WTC11 (cell line): ENCODE data around the gene PPP1R15B. TPM values are rescaled to one million over a fixed set of nuclear protein-coding genes. Genes with fewer than 3 reads are reported as not detected.

Experiments used
- ATAC-seq: fragments of 200-7000 bp; cut with Tn5 transposase; 2 replicates; pipeline ENCODE4 v1.10.0; 2021; ENCODE audit warnings: mild to moderate bottlenecking, moderate library complexity
- CTCF ChIA-PET: fragments of 300-600 bp; sonication (Branson Sonifier 250); formaldehyde crosslinking; loops from one replicate; lab custom pipeline; 2021; ENCODE audit warnings: antibody characterized with exemption; lab: Charles Lee
- POLR2A ChIA-PET: fragments of 350-600 bp; sonication (Branson Sonifier 250); formaldehyde crosslinking; loops from one replicate; lab custom pipeline; 2021; ENCODE audit warnings: antibody characterized with exemption; lab: Charles Lee
- DNase-seq: peaks from one replicate; pipeline ENCODE4 v3.0.0; 2021; ENCODE audit warnings: low spot score
- H3K27ac Mint-ChIP-seq: 2 replicates; pipeline ENCODE4 v1.8.0; 2021; ENCODE audit warnings: mixed read lengths
- H3K27me3 Mint-ChIP-seq: 2 replicates; pipeline ENCODE4 v1.8.0; 2021; ENCODE audit warnings: low read depth, mild to moderate bottlenecking, moderate library complexity, mixed read lengths
- H3K36me3 Mint-ChIP-seq: 2 replicates; pipeline ENCODE4 v1.8.0; 2021; ENCODE audit warnings: mixed read lengths
- H3K4me1 Mint-ChIP-seq: 2 replicates; pipeline ENCODE4 v1.8.0; 2022; ENCODE audit warnings: mixed read lengths
- H3K4me3 Mint-ChIP-seq: 2 replicates; pipeline ENCODE4 v1.8.0; 2021; ENCODE audit warnings: mild to moderate bottlenecking, moderate library complexity, mixed read lengths
- H3K9me3 Mint-ChIP-seq: 2 replicates; pipeline ENCODE4 v1.8.0; 2021; ENCODE audit warnings: mixed read lengths
- ATF1 ChIP-seq: sonication (generic); formaldehyde crosslinking; IDR thresholded peaks from 2 replicates; pipeline ENCODE4 v1.8.1; 2023; ENCODE audit warnings: mild to moderate bottlenecking, moderate library complexity, missing genetic modification reagents
- CBFB ChIP-seq: sonication (generic); formaldehyde crosslinking; IDR thresholded peaks from 2 replicates; pipeline ENCODE4 v1.8.1; 2022; ENCODE audit warnings: mild to moderate bottlenecking, low read depth, missing genetic modification reagents
- IRF2 ChIP-seq: sonication (generic); formaldehyde crosslinking; IDR thresholded peaks from 2 replicates; pipeline ENCODE4 v1.8.0; 2022; ENCODE audit warnings: low read depth, missing genetic modification reagents, borderline replicate concordance
- JAZF1 ChIP-seq: fragments of 250-450 bp; sonication (Bioruptor Pico); IDR thresholded peaks from 2 replicates; pipeline ENCODE4 v1.9.0; 2021; ENCODE audit warnings: moderate library complexity, mild to moderate bottlenecking, inconsistent platforms
- JUN ChIP-seq: sonication (generic); formaldehyde crosslinking; IDR thresholded peaks from 2 replicates; pipeline ENCODE4 v1.8.0; 2023; ENCODE audit warnings: mild to moderate bottlenecking, missing genetic modification reagents
- NFATC4 ChIP-seq: fragments of 250-450 bp; sonication (Bioruptor Pico); IDR thresholded peaks from 2 replicates; pipeline ENCODE4 v1.9.0; 2021; ENCODE audit warnings: mild to moderate bottlenecking
- RELA ChIP-seq: sonication (generic); formaldehyde crosslinking; IDR thresholded peaks from 2 replicates; pipeline ENCODE4 v1.8.1; 2022; ENCODE audit warnings: missing genetic modification reagents, mild to moderate bottlenecking, borderline replicate concordance
- TEAD4 ChIP-seq: sonication (generic); formaldehyde crosslinking; IDR thresholded peaks from 2 replicates; pipeline ENCODE4 v1.8.0; 2022; ENCODE audit warnings: mild to moderate bottlenecking, missing genetic modification reagents
- TP53 ChIP-seq: sonication (generic); formaldehyde crosslinking; IDR thresholded peaks from 2 replicates; pipeline ENCODE4 v1.8.1; 2023; ENCODE audit warnings: mild to moderate bottlenecking, missing genetic modification reagents
- ZBTB21 ChIP-seq: sonication (generic); formaldehyde crosslinking; IDR thresholded peaks from 2 replicates; pipeline ENCODE4 v1.8.1; 2023; ENCODE audit warnings: mild to moderate bottlenecking, missing genetic modification reagents, borderline replicate concordance
- ZNF121 ChIP-seq: sonication (generic); formaldehyde crosslinking; IDR thresholded peaks from 2 replicates; pipeline ENCODE4 v1.8.0; 2023; ENCODE audit warnings: missing genetic modification reagents
- ZNF219 ChIP-seq: sonication (generic); formaldehyde crosslinking; IDR thresholded peaks from 2 replicates; pipeline ENCODE4 v1.8.0; 2023; ENCODE audit warnings: missing genetic modification reagents, mild to moderate bottlenecking, borderline replicate concordance
- ZNF263 ChIP-seq: sonication (generic); formaldehyde crosslinking; IDR thresholded peaks from 2 replicates; pipeline ENCODE4 v1.8.1; 2022; ENCODE audit warnings: low read depth, mild to moderate bottlenecking, moderate library complexity, missing genetic modification reagents
- ZNF416 ChIP-seq: fragments of 250-450 bp; sonication (Bioruptor Pico); IDR thresholded peaks from 2 replicates; pipeline ENCODE4 v1.9.0; 2021; ENCODE audit warnings: mild to moderate bottlenecking, inconsistent platforms
- total RNA-seq: library from RNA; stranded (reverse); gene quantifications from 3 replicates; pipeline ENCODE4 v1.2.3, GENCODE V29; 2021
- TF ChIP-seq, protein P1 (sequence below): sonication (generic); formaldehyde crosslinking; IDR thresholded peaks from 2 replicates; pipeline ENCODE4 v1.8.0; 2023; ENCODE audit warnings: missing genetic modification reagents, mild to moderate bottlenecking, borderline replicate concordance
- TF ChIP-seq, protein P2 (sequence below): sonication (generic); formaldehyde crosslinking; IDR thresholded peaks from 2 replicates; pipeline ENCODE4 v1.8.0; 2022; ENCODE audit warnings: mild to moderate bottlenecking, missing genetic modification reagents
- TF ChIP-seq, protein P3 (sequence below): sonication (generic); formaldehyde crosslinking; IDR thresholded peaks from 2 replicates; pipeline ENCODE4 v1.8.1; 2022; ENCODE audit warnings: mild to moderate bottlenecking, missing genetic modification reagents, moderate library complexity, borderline replicate concordance
- TF ChIP-seq, protein P4 (sequence below): fragments of 200-600 bp; IDR thresholded peaks from 2 replicates; pipeline ENCODE4 v1.8.0; 2022; ENCODE audit warnings: antibody characterized with exemption
- TF ChIP-seq, protein P5 (sequence below): sonication (generic); formaldehyde crosslinking; IDR thresholded peaks from 2 replicates; pipeline ENCODE4 v1.8.1; 2022; ENCODE audit warnings: low read depth, mild to moderate bottlenecking, moderate library complexity, missing genetic modification reagents, borderline replicate concordance
- TF ChIP-seq, protein P6 (sequence below): sonication (generic); formaldehyde crosslinking; IDR thresholded peaks from 2 replicates; pipeline ENCODE4 v1.8.0; 2022; ENCODE audit warnings: mild to moderate bottlenecking, missing genetic modification reagents
- TF ChIP-seq, protein P7 (sequence below): fragments of 250-450 bp; sonication (Bioruptor Pico); IDR thresholded peaks from 2 replicates; pipeline ENCODE4 v1.8.0; 2021; ENCODE audit warnings: mild to moderate bottlenecking

Gene PPP1R15B
- total RNA-seq, 1 experiment from 2014 or later: 47.7 TPM

DNA sequence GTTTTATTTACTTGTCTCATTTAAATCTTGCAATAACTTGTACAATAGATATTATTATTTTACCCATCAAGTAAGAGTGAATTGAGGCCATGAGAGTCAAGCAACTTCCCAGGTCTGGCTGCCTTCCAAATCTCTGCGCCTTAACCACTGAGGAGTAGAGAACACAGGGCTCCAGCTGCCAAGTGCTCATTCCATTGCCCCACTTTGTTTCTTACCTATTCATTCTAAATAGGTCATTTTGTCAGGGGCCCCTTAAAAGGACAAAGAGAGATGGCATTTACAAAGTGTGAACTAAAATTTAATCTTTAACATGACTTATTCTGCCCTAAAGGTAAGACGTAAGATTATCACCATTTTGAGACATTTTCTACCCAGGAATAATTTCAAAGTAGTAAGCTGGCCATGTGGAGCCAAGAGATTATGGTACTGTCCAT lies 3.5 kb downstream of the PPP1R15B start:
- DNase-seq: no peak
- POLR2A ChIA-PET: no interaction called here
- Mint-ChIP-seq H3K27ac (no peak overlapping the region), H3K9me3 (no peaks in the 10 kb centered on the region), H3K36me3 (peaks cover 54% of the 10 kb centered on the region)
- TF ChIP-seq, protein P1, sequence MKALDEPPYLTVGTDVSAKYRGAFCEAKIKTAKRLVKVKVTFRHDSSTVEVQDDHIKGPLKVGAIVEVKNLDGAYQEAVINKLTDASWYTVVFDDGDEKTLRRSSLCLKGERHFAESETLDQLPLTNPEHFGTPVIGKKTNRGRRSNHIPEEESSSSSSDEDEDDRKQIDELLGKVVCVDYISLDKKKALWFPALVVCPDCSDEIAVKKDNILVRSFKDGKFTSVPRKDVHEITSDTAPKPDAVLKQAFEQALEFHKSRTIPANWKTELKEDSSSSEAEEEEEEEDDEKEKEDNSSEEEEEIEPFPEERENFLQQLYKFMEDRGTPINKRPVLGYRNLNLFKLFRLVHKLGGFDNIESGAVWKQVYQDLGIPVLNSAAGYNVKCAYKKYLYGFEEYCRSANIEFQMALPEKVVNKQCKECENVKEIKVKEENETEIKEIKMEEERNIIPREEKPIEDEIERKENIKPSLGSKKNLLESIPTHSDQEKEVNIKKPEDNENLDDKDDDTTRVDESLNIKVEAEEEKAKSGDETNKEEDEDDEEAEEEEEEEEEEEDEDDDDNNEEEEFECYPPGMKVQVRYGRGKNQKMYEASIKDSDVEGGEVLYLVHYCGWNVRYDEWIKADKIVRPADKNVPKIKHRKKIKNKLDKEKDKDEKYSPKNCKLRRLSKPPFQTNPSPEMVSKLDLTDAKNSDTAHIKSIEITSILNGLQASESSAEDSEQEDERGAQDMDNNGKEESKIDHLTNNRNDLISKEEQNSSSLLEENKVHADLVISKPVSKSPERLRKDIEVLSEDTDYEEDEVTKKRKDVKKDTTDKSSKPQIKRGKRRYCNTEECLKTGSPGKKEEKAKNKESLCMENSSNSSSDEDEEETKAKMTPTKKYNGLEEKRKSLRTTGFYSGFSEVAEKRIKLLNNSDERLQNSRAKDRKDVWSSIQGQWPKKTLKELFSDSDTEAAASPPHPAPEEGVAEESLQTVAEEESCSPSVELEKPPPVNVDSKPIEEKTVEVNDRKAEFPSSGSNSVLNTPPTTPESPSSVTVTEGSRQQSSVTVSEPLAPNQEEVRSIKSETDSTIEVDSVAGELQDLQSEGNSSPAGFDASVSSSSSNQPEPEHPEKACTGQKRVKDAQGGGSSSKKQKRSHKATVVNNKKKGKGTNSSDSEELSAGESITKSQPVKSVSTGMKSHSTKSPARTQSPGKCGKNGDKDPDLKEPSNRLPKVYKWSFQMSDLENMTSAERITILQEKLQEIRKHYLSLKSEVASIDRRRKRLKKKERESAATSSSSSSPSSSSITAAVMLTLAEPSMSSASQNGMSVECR (CRISPR knock-in tag): no peak
- TF ChIP-seq JUN (CRISPR knock-in tag): no peak
- no peak for TF ChIP-seq ZBTB21
- no peak for TF ChIP-seq CBFB (CRISPR knock-in tag)
- TF ChIP-seq ZNF263: no peak
- TF ChIP-seq ZNF219 (CRISPR knock-in tag): no peak
- TF ChIP-seq, protein P2, sequence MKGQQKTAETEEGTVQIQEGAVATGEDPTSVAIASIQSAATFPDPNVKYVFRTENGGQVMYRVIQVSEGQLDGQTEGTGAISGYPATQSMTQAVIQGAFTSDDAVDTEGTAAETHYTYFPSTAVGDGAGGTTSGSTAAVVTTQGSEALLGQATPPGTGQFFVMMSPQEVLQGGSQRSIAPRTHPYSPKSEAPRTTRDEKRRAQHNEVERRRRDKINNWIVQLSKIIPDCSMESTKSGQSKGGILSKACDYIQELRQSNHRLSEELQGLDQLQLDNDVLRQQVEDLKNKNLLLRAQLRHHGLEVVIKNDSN (CRISPR knock-in tag): no peak
- no peak for TF ChIP-seq ATF1 (CRISPR knock-in tag)
- no peak for TF ChIP-seq IRF2 (CRISPR knock-in tag)
- TF ChIP-seq NFATC4 (CRISPR knock-in tag): no peak
- TF ChIP-seq ZNF121 (CRISPR knock-in tag): no peak
- TF ChIP-seq, protein P3, sequence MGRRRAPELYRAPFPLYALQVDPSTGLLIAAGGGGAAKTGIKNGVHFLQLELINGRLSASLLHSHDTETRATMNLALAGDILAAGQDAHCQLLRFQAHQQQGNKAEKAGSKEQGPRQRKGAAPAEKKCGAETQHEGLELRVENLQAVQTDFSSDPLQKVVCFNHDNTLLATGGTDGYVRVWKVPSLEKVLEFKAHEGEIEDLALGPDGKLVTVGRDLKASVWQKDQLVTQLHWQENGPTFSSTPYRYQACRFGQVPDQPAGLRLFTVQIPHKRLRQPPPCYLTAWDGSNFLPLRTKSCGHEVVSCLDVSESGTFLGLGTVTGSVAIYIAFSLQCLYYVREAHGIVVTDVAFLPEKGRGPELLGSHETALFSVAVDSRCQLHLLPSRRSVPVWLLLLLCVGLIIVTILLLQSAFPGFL (CRISPR knock-in tag): no peak
- TF ChIP-seq, protein P4, sequence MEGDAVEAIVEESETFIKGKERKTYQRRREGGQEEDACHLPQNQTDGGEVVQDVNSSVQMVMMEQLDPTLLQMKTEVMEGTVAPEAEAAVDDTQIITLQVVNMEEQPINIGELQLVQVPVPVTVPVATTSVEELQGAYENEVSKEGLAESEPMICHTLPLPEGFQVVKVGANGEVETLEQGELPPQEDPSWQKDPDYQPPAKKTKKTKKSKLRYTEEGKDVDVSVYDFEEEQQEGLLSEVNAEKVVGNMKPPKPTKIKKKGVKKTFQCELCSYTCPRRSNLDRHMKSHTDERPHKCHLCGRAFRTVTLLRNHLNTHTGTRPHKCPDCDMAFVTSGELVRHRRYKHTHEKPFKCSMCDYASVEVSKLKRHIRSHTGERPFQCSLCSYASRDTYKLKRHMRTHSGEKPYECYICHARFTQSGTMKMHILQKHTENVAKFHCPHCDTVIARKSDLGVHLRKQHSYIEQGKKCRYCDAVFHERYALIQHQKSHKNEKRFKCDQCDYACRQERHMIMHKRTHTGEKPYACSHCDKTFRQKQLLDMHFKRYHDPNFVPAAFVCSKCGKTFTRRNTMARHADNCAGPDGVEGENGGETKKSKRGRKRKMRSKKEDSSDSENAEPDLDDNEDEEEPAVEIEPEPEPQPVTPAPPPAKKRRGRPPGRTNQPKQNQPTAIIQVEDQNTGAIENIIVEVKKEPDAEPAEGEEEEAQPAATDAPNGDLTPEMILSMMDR: no peak
- no peak for TF ChIP-seq ZNF416
- TF ChIP-seq, protein P5, sequence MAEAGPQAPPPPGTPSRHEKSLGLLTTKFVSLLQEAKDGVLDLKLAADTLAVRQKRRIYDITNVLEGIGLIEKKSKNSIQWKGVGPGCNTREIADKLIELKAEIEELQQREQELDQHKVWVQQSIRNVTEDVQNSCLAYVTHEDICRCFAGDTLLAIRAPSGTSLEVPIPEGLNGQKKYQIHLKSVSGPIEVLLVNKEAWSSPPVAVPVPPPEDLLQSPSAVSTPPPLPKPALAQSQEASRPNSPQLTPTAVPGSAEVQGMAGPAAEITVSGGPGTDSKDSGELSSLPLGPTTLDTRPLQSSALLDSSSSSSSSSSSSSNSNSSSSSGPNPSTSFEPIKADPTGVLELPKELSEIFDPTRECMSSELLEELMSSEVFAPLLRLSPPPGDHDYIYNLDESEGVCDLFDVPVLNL: no peak
- TF ChIP-seq, all 79 proteins: peak for 0
- Mint-ChIP-seq H3K27me3 (no peaks in the 10 kb centered on the region), H3K4me1 (peaks cover 12% of the 10 kb centered on the region), H3K4me3 (peak overlapping the region; percentile 100)
- no peak for ATAC-seq
- CTCF ChIA-PET: interaction anchor here (1.2 to 4.9 kb wide), 4 partner anchors 10 to 201 kb away, joined by 3 to 47 read pairs (median 13); no protein-coding TSS in a partner anchor

DNA sequence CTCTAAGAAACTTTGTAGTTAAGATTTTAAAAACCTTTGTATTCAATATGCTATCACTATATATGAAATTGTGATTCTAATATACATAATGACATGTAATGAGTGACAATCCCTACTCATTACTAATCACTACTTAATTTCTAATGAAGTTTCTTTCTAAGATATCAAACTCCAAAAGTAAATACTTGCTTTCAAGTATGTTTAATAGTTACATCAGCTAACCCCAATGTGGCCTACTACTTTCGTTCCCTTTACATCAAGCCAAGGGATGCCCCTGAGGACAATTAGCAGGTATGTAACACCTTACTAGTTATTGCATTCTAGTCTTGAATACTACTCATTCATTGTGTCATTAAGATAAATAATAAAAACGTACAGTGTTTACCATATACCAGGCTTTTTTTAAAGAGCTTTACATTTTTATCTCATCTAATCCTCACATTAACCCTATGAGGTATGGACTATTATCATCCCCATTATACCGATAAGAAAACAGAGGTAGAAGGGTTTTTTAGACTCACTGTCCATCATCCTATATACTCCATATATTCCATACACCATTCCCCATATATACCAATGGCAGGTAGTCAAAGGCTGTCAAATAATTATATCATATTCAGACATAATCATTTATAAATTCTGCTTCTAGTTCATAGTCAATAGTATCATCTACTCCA lies 4.2 kb downstream of the PPP1R15B start:
- peaks cover 54% of the 10 kb centered on the region for H3K36me3 Mint-ChIP-seq
- ChIA-PET POLR2A (no interaction called here), CTCF (interaction anchor here (1.2 to 4.9 kb wide), 4 partner anchors 9 to 200 kb away, joined by 3 to 47 read pairs (median 13); no protein-coding TSS in a partner anchor)
- no peaks in the 10 kb centered on the region for H3K9me3 Mint-ChIP-seq
- no peak overlapping the region for H3K27ac Mint-ChIP-seq
- ATAC-seq (no peak), DNase-seq (no peak)
- no peaks in the 10 kb centered on the region for H3K27me3 Mint-ChIP-seq
- H3K4me3 Mint-ChIP-seq: peak overlapping the region; percentile 100
- peaks cover 12% of the 10 kb centered on the region for H3K4me1 Mint-ChIP-seq
- TF ChIP-seq JAZF1 (CRISPR knock-in tag) (no peak), ATF1 (CRISPR knock-in tag) (no peak), TP53 (no peak), RELA (no peak), TEAD4 (CRISPR knock-in tag) (no peak)
- TF ChIP-seq, protein P6, sequence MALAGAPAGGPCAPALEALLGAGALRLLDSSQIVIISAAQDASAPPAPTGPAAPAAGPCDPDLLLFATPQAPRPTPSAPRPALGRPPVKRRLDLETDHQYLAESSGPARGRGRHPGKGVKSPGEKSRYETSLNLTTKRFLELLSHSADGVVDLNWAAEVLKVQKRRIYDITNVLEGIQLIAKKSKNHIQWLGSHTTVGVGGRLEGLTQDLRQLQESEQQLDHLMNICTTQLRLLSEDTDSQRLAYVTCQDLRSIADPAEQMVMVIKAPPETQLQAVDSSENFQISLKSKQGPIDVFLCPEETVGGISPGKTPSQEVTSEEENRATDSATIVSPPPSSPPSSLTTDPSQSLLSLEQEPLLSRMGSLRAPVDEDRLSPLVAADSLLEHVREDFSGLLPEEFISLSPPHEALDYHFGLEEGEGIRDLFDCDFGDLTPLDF (CRISPR knock-in tag): no peak
- TF ChIP-seq, protein P4: no peak
- TF ChIP-seq, protein P7, sequence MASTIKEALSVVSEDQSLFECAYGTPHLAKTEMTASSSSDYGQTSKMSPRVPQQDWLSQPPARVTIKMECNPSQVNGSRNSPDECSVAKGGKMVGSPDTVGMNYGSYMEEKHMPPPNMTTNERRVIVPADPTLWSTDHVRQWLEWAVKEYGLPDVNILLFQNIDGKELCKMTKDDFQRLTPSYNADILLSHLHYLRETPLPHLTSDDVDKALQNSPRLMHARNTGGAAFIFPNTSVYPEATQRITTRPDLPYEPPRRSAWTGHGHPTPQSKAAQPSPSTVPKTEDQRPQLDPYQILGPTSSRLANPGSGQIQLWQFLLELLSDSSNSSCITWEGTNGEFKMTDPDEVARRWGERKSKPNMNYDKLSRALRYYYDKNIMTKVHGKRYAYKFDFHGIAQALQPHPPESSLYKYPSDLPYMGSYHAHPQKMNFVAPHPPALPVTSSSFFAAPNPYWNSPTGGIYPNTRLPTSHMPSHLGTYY: no peak
